ENCODE results near the gene SMOC2. TPM values are rescaled to one million over a fixed set of nuclear protein-coding genes. Genes with fewer than 3 reads are reported as not detected.

The SMOC2 gene
- polyA plus RNA-seq, 1 donor (not counting 4 experiments of a cell fraction or from before 2014, with no cell fraction given), result 1.1 TPM

DNA sequence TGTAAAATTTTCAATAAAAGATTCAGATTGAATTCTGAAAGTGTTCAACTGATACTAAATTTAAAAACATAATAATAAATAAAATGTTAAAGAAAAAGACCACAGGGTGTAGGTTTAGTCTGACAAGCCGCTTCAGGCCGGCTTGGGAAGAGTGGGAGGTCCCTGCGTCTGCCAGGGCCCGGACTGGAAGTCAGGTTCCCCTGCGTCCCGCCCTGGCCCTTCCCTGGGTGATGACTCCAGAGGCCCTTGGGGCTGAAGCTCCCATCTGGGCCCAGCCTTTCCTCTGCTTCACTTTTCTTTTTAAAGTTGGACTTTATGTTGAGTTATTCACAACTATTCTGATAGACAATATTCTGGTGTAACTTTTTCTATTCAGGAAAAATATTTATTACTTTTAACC, 93.3 kb downstream of the SMOC2 start:
- no peaks in the 10 kb centered on the region for H3K79me2 ChIP-seq (ENCODE audit: control insufficient read depth, insufficient read depth, low read length)
- H3K9me1 ChIP-seq (ENCODE audit: control insufficient read depth, extremely low read depth, insufficient read depth, low read length), result no peaks in the 10 kb centered on the region
- no peaks in the 10 kb centered on the region for H3K4me1 ChIP-seq (ENCODE audit: control insufficient read depth, extremely low read depth, insufficient read depth, low read length)
- H3K36me3 ChIP-seq (ENCODE audit: control insufficient read depth in 2 of 2, extremely low read depth in 1 of 2, insufficient read depth in 2 of 2, low read length in 2 of 2), result no peaks in the 10 kb centered on the region
- no peak overlapping the region for H3K27ac ChIP-seq (ENCODE audit: control insufficient read depth, insufficient read depth, low read length)
- TF ChIP-seq, protein P1, sequence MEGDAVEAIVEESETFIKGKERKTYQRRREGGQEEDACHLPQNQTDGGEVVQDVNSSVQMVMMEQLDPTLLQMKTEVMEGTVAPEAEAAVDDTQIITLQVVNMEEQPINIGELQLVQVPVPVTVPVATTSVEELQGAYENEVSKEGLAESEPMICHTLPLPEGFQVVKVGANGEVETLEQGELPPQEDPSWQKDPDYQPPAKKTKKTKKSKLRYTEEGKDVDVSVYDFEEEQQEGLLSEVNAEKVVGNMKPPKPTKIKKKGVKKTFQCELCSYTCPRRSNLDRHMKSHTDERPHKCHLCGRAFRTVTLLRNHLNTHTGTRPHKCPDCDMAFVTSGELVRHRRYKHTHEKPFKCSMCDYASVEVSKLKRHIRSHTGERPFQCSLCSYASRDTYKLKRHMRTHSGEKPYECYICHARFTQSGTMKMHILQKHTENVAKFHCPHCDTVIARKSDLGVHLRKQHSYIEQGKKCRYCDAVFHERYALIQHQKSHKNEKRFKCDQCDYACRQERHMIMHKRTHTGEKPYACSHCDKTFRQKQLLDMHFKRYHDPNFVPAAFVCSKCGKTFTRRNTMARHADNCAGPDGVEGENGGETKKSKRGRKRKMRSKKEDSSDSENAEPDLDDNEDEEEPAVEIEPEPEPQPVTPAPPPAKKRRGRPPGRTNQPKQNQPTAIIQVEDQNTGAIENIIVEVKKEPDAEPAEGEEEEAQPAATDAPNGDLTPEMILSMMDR (optimal IDR thresholded peaks at IDR 0.05 in 1 of 3, IDR thresholded peaks at IDR 0.05 in 1 of 3, conservative IDR thresholded peaks at IDR 0.05 in 1 of 3; ENCODE audit: extremely low read depth in 1 of 3, insufficient read depth in 2 of 3, low read length in 3 of 3), result no peak
- TF ChIP-seq EZH2 (IDR thresholded peaks at IDR 0.05; ENCODE audit: low read length), result no peak
- H2AFZ ChIP-seq (ENCODE audit: control insufficient read depth, low read length), result no peak overlapping the region
- no peak overlapping the region for H3K9ac ChIP-seq (ENCODE audit: control insufficient read depth, extremely low read depth, insufficient read depth, low read length)
- H4K20me1 ChIP-seq (ENCODE audit: control insufficient read depth, extremely low read depth, insufficient read depth, low read length), result no peaks in the 10 kb centered on the region
- no peak for DNase-seq (ENCODE audit: low read depth, low spot score)
- no peaks in the 10 kb centered on the region for H3K9me3 ChIP-seq (ENCODE audit: control insufficient read depth, low read depth, low read length)
- dilution Hi-C loops (cut with MboI; ENCODE audit: extremely low pct_ligation_motif_present, low sequenced_read_pairs), result no loop called here
- no peaks in the 10 kb centered on the region for H3K27me3 ChIP-seq (ENCODE audit: control insufficient read depth, extremely low read depth, insufficient read depth, low read length)
- no peak overlapping the region for H3K4me3 ChIP-seq (ENCODE audit: control insufficient read depth in 2 of 3, extremely low read depth in 1 of 3, insufficient read depth in 2 of 3, low read depth in 1 of 3, low read length in 3 of 3)
- no peak for FAIRE-seq
- no peak overlapping the region for H3K4me2 ChIP-seq (ENCODE audit: control insufficient read depth, extremely low read depth, insufficient read depth, low read depth, low read length)

DNA sequence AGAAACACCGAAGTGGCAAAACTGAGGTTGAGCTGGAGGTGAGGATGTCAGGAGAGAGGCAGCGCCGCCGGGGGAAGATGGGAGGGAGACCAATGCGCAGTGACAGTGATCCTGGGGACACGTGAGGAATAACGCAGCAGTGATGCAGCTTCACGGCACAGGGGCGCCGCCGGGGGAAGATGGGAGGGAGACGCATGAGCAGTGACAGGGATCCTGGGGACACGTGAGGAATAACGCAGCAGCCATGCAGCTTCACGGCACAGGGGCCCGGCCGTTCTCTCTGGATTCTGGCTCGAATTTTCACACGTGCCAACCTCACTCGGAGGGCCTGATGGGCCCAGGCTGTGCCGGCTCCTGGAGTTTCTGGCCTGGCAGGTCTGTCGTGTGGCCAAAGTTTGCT, 94.7 kb downstream of the SMOC2 start:
- Histone ChIP-seq H3K4me1 (ENCODE audit: control insufficient read depth, extremely low read depth, insufficient read depth, low read length) (no peaks in the 10 kb centered on the region), H3K27me3 (ENCODE audit: control insufficient read depth, extremely low read depth, insufficient read depth, low read length) (no peaks in the 10 kb centered on the region), H3K36me3 (ENCODE audit: control insufficient read depth in 2 of 2, extremely low read depth in 1 of 2, insufficient read depth in 2 of 2, low read length in 2 of 2) (no peaks in the 10 kb centered on the region), H3K9me1 (ENCODE audit: control insufficient read depth, extremely low read depth, insufficient read depth, low read length) (no peaks in the 10 kb centered on the region), H4K20me1 (ENCODE audit: control insufficient read depth, extremely low read depth, insufficient read depth, low read length) (no peaks in the 10 kb centered on the region), H3K9ac (ENCODE audit: control insufficient read depth, extremely low read depth, insufficient read depth, low read length) (no peak overlapping the region), H3K79me2 (ENCODE audit: control insufficient read depth, insufficient read depth, low read length) (no peaks in the 10 kb centered on the region), H3K9me3 (ENCODE audit: control insufficient read depth, low read depth, low read length) (no peaks in the 10 kb centered on the region), H2AFZ (ENCODE audit: control insufficient read depth, low read length) (no peak overlapping the region), H3K4me3 (ENCODE audit: control insufficient read depth in 2 of 3, extremely low read depth in 1 of 3, insufficient read depth in 2 of 3, low read depth in 1 of 3, low read length in 3 of 3) (no peak overlapping the region), H3K4me2 (ENCODE audit: control insufficient read depth, extremely low read depth, insufficient read depth, low read depth, low read length) (no peak overlapping the region), H3K27ac (ENCODE audit: control insufficient read depth, insufficient read depth, low read length) (no peak overlapping the region)
- DNase-seq (ENCODE audit: low read depth, low spot score) (no peak), FAIRE-seq (no peak)
- dilution Hi-C loops (cut with MboI; ENCODE audit: extremely low pct_ligation_motif_present, low sequenced_read_pairs), result no loop called here
- TF ChIP-seq, protein P1 (optimal IDR thresholded peaks at IDR 0.05 in 1 of 3, IDR thresholded peaks at IDR 0.05 in 1 of 3, conservative IDR thresholded peaks at IDR 0.05 in 1 of 3; ENCODE audit: extremely low read depth in 1 of 3, insufficient read depth in 2 of 3, low read length in 3 of 3), result no peak
- no peak for TF ChIP-seq EZH2 (IDR thresholded peaks at IDR 0.05; ENCODE audit: low read length)
